Measurements from ENCODE around the gene PKP4.

Gene PKP4

DNA sequence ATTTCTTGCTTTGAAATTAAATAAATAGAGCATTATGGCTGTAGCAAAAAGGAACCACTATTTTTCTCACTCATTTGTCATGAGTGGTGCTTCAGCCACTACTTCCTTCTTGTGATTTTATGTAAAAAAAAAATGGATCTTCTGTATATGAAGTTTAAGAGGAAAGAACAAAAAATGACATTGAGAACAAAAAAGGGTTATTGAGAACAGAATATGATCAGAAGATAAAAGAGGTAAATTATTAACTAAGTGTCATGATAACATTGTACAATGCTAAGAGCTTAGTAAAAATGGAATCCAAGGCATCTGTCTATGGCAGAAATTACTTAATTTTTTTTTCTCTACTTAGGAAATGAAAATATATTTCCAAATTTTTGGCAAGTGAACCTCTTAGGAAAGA, 103.5 kb downstream of the PKP4 start:
- Histone ChIP-seq H3K4me1 (ENCODE audit: control insufficient read depth, insufficient read depth, low read length, poor library complexity, severe bottlenecking) (no peaks in the 10 kb centered on the region), H3K27ac (ENCODE audit: insufficient read depth, low read length, poor library complexity, severe bottlenecking) (no peak overlapping the region), H3K9me3 (ENCODE audit: control insufficient read depth, low read length) (no peaks in the 10 kb centered on the region), H3K4me3 (ENCODE audit: insufficient read depth, low read depth, low read length, poor library complexity, severe bottlenecking) (no peak overlapping the region), H3K27me3 (replicated peaks; ENCODE audit: control insufficient read depth, insufficient read depth, low read length, poor library complexity, severe bottlenecking) (no peaks in the 10 kb centered on the region), H3K36me3 (ENCODE audit: control insufficient read depth, insufficient read depth, low read length) (no peaks in the 10 kb centered on the region)
- no peak for DNase-seq

DNA sequence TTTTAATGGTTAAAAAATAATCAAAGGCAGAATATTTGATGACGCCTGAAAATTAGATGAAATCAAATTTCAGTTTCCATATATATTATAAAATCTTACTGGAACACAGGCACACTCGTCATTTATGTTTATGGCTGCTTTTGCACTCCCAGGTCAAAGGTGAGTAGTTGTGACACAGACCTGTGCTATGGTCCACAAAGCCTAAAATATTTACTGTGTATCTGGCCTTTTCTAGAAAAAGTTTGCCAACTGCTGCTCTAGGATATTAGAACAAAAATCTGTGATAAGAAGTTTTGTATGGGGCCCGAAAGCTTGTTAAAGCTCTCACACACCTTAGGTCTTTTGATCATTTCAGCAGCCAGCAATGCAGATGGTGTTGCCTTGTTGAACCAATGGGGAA, 104.3 kb downstream of the PKP4 start:
- no peak for DNase-seq
- Histone ChIP-seq H3K36me3 (ENCODE audit: control insufficient read depth, insufficient read depth, low read length) (no peaks in the 10 kb centered on the region), H3K4me1 (ENCODE audit: control insufficient read depth, insufficient read depth, low read length, poor library complexity, severe bottlenecking) (no peaks in the 10 kb centered on the region), H3K9me3 (ENCODE audit: control insufficient read depth, low read length) (no peaks in the 10 kb centered on the region), H3K4me3 (ENCODE audit: insufficient read depth, low read depth, low read length, poor library complexity, severe bottlenecking) (no peak overlapping the region), H3K27ac (ENCODE audit: insufficient read depth, low read length, poor library complexity, severe bottlenecking) (no peak overlapping the region), H3K27me3 (replicated peaks; ENCODE audit: control insufficient read depth, insufficient read depth, low read length, poor library complexity, severe bottlenecking) (no peaks in the 10 kb centered on the region)

DNA sequence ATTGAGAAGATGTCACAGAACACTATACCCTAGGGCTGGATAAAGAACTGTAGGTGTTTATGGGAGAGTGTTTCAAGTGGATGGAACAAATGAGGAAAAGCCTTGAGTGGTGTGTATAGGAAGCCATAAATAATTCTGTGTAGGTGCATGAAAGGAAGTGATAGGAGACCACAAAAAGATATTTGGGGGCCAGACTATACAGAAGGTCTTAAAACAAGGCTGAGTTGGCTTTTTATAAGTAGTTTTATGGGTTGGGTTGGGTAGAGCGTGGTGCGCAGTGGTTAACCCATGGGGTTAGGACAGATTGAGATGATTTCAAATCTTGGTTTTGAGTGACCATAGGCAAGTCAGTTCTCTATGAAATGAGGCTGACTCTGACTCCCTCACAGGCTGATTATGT, 110.5 kb downstream of the PKP4 start:
- H3K27me3 ChIP-seq (replicated peaks; ENCODE audit: control insufficient read depth, insufficient read depth, low read length, poor library complexity, severe bottlenecking) = no peaks in the 10 kb centered on the region
- H3K27ac ChIP-seq (ENCODE audit: insufficient read depth, low read length, poor library complexity, severe bottlenecking) = no peak overlapping the region
- H3K9me3 ChIP-seq (ENCODE audit: control insufficient read depth, low read length) = peaks cover 6% of the 10 kb centered on the region
- no peak for DNase-seq
- no peaks in the 10 kb centered on the region for H3K4me1 ChIP-seq (ENCODE audit: control insufficient read depth, insufficient read depth, low read length, poor library complexity, severe bottlenecking)
- H3K36me3 ChIP-seq (ENCODE audit: control insufficient read depth, insufficient read depth, low read length) = peaks cover 8% of the 10 kb centered on the region
- no peak overlapping the region for H3K4me3 ChIP-seq (ENCODE audit: insufficient read depth, low read depth, low read length, poor library complexity, severe bottlenecking)

DNA sequence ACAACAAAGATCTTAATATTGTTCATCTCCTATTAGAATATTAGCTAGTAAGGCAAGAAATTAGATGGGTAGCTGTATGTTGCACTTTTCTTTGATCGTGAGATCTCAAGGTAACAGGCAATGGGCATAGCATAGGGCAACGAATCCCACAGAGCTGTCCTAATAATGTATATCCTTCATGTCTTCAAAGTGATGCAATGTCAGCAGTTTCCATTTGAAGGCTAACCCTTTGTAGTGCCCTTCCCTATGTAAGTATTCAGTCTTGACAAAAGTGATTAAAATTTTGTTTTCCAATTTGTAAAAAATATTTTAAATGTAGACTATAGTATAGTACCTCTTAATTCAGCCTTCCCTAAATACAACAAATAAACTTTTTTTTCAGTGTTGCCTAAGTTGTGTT, 112.5 kb downstream of the PKP4 start:
- Histone ChIP-seq H3K36me3 (ENCODE audit: control insufficient read depth, insufficient read depth, low read length) (peaks cover 8% of the 10 kb centered on the region), H3K9me3 (ENCODE audit: control insufficient read depth, low read length) (peaks cover 6% of the 10 kb centered on the region), H3K27me3 (replicated peaks; ENCODE audit: control insufficient read depth, insufficient read depth, low read length, poor library complexity, severe bottlenecking) (no peaks in the 10 kb centered on the region), H3K4me3 (ENCODE audit: insufficient read depth, low read depth, low read length, poor library complexity, severe bottlenecking) (no peak overlapping the region), H3K27ac (ENCODE audit: insufficient read depth, low read length, poor library complexity, severe bottlenecking) (no peak overlapping the region), H3K4me1 (ENCODE audit: control insufficient read depth, insufficient read depth, low read length, poor library complexity, severe bottlenecking) (no peaks in the 10 kb centered on the region)
- DNase-seq = no peak

DNA sequence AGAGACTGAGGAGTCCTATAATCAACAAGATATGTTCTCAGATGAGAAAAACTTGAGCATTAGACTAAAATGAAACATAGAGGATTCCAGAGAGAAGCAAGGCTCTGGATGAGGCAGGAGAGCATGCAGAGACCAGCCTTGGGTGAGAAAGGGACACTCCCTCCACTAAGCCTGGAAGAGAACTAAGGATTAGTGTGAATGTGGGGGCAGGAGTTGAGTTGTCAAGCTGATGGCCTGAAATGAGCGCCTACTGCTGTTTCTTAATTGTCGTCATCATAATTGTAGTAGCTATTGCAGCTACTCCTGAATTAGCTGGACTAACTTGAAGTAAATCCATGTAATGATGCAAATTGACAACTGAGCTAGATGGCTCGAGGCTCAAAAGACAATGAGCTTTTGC, 114.1 kb downstream of the PKP4 start:
- Histone ChIP-seq H3K36me3 (ENCODE audit: control insufficient read depth, insufficient read depth, low read length) (peaks cover 8% of the 10 kb centered on the region), H3K9me3 (ENCODE audit: control insufficient read depth, low read length) (peaks cover 6% of the 10 kb centered on the region), H3K27me3 (replicated peaks; ENCODE audit: control insufficient read depth, insufficient read depth, low read length, poor library complexity, severe bottlenecking) (no peaks in the 10 kb centered on the region), H3K27ac (ENCODE audit: insufficient read depth, low read length, poor library complexity, severe bottlenecking) (no peak overlapping the region), H3K4me1 (ENCODE audit: control insufficient read depth, insufficient read depth, low read length, poor library complexity, severe bottlenecking) (no peaks in the 10 kb centered on the region), H3K4me3 (ENCODE audit: insufficient read depth, low read depth, low read length, poor library complexity, severe bottlenecking) (no peak overlapping the region)
- DNase-seq = no peak

DNA sequence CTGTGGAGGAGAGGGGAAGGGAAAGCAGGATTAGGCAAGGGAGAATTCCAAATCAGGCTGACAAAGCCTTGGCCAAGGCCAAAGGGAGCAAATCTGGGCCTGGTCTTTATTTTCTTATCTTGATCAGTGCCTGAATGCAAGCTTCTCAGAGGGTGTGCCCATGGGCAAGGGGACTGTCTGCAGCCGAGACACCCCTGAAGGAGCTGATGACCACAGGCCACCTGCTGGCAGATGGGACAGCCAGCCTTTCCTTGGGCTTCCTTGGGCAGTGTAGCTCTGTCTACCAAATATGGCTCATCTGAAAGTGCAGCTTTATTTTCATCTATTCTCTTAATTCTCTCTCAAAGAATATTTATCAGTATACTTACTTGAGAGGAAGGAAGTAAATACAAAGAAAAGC, 117.0 kb downstream of the PKP4 start:
- H3K36me3 ChIP-seq (ENCODE audit: control insufficient read depth, insufficient read depth, low read length) = peaks cover 8% of the 10 kb centered on the region
- H3K4me3 ChIP-seq (ENCODE audit: insufficient read depth, low read depth, low read length, poor library complexity, severe bottlenecking) = no peak overlapping the region
- H3K27ac ChIP-seq (ENCODE audit: insufficient read depth, low read length, poor library complexity, severe bottlenecking) = no peak overlapping the region
- H3K27me3 ChIP-seq (replicated peaks; ENCODE audit: control insufficient read depth, insufficient read depth, low read length, poor library complexity, severe bottlenecking) = no peaks in the 10 kb centered on the region
- H3K4me1 ChIP-seq (ENCODE audit: control insufficient read depth, insufficient read depth, low read length, poor library complexity, severe bottlenecking) = no peaks in the 10 kb centered on the region
- DNase-seq = no peak
- peaks cover 6% of the 10 kb centered on the region for H3K9me3 ChIP-seq (ENCODE audit: control insufficient read depth, low read length)

DNA sequence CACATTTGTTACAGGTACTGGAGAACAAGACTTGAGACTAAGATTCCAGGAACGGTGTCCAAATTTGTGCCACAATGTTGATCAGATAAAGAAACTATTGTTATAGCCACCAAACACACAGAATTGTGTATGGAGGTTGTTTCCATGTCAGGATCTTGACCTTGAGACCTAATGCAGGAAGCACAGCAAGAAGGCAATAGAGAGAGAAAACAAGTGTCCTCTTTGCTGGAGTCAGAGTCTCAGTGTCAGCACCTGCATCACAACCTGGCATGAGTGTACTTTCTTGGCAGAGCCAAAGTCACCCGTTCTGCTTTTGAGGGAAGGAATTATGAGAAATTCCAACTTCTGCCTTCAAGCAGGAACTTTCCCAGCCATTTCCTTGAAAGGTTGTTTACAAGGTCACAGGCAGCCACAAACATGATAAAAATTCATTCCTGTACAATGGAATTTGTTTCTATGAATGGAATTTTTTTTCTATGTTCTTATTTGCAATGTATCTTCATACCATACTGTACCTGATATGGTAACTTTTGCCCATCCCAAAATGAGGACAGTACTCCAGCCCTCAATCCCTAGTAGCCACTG, 118.4 kb downstream of the PKP4 start:
- Histone ChIP-seq H3K27me3 (replicated peaks; ENCODE audit: control insufficient read depth, insufficient read depth, low read length, poor library complexity, severe bottlenecking) (no peaks in the 10 kb centered on the region), H3K4me3 (ENCODE audit: insufficient read depth, low read depth, low read length, poor library complexity, severe bottlenecking) (no peak overlapping the region), H3K4me1 (ENCODE audit: control insufficient read depth, insufficient read depth, low read length, poor library complexity, severe bottlenecking) (no peaks in the 10 kb centered on the region), H3K27ac (ENCODE audit: insufficient read depth, low read length, poor library complexity, severe bottlenecking) (no peak overlapping the region), H3K36me3 (ENCODE audit: control insufficient read depth, insufficient read depth, low read length) (peaks cover 8% of the 10 kb centered on the region), H3K9me3 (ENCODE audit: control insufficient read depth, low read length) (peaks cover 6% of the 10 kb centered on the region)
- no peak for DNase-seq

DNA sequence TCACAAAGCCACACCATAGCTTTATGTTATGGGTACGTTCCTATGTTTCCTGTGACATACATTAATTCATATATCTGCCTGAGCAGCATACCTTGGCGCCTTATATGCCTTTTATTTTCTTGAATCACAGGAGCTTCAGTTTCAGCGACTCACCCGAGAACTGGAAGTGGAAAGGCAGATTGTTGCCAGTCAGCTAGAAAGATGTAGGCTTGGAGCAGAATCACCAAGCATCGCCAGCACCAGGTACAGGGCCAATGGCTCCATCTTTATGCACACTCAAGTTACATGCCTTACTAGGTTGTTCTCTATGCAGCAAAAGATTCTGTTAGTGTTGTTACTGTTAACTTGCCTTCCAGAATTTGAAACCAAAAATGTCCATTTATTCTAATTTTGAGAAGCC, 120.4 kb downstream of the PKP4 start:
- H3K27ac ChIP-seq (ENCODE audit: insufficient read depth, low read length, poor library complexity, severe bottlenecking) = no peak overlapping the region
- H3K4me3 ChIP-seq (ENCODE audit: insufficient read depth, low read depth, low read length, poor library complexity, severe bottlenecking) = no peak overlapping the region
- H3K4me1 ChIP-seq (ENCODE audit: control insufficient read depth, insufficient read depth, low read length, poor library complexity, severe bottlenecking) = no peaks in the 10 kb centered on the region
- DNase-seq = no peak
- H3K36me3 ChIP-seq (ENCODE audit: control insufficient read depth, insufficient read depth, low read length) = no peaks in the 10 kb centered on the region
- H3K9me3 ChIP-seq (ENCODE audit: control insufficient read depth, low read length) = no peaks in the 10 kb centered on the region
- no peaks in the 10 kb centered on the region for H3K27me3 ChIP-seq (replicated peaks; ENCODE audit: control insufficient read depth, insufficient read depth, low read length, poor library complexity, severe bottlenecking)

DNA sequence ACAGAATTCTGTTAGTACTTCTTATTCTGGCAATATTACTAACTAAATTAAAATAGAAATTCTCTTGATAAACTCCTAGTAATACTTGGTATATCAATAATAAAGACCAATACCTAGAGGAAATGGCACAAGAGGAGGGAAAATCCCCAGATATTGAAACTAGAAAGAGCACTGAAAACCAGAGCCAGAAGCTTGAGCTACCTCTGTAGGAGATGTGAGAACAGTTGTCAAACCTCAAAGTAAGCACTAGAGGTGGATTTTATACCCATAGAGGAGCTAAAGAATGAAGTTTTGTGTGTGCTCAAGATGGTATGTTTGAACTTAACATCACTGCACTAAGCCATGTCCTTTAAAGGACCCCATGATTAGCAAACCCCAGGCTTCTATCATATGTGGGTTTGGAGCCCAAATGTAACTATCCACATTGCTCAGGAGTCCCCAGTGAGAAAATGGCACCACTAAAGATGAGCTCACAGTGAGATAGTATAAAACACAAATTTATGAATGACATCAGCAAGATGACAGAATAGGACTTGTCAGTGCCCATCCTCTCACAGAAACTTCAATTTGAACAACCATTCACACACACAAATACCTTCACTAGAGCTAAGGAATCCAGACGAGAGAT, 122.1 kb downstream of the PKP4 start:
- no peak overlapping the region for H3K27ac ChIP-seq (ENCODE audit: insufficient read depth, low read length, poor library complexity, severe bottlenecking)
- H3K4me1 ChIP-seq (ENCODE audit: control insufficient read depth, insufficient read depth, low read length, poor library complexity, severe bottlenecking) = no peaks in the 10 kb centered on the region
- DNase-seq = no peak
- H3K4me3 ChIP-seq (ENCODE audit: insufficient read depth, low read depth, low read length, poor library complexity, severe bottlenecking) = no peak overlapping the region
- no peaks in the 10 kb centered on the region for H3K9me3 ChIP-seq (ENCODE audit: control insufficient read depth, low read length)
- H3K36me3 ChIP-seq (ENCODE audit: control insufficient read depth, insufficient read depth, low read length) = no peaks in the 10 kb centered on the region
- no peaks in the 10 kb centered on the region for H3K27me3 ChIP-seq (replicated peaks; ENCODE audit: control insufficient read depth, insufficient read depth, low read length, poor library complexity, severe bottlenecking)

DNA sequence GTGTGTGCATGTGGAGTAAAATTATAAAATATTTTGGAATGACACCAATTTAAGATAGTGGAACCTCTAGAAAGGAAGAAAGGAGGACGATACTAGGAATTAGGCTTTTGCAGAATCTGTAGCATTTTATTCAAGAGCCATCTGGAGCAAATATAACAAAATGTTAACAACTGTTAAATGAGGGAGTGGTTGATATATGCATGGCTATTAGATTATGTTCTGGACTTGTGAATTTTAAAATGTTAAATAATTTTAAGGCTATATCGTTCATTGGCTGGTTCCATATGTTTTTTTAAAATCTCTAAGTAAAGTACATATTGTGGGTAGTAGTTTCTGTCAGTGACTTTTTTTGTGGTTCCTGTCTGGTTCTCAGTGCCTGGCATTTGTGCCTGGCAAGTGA, 123.2 kb downstream of the PKP4 start:
- Histone ChIP-seq H3K27ac (ENCODE audit: insufficient read depth, low read length, poor library complexity, severe bottlenecking) (no peak overlapping the region), H3K9me3 (ENCODE audit: control insufficient read depth, low read length) (no peaks in the 10 kb centered on the region), H3K4me3 (ENCODE audit: insufficient read depth, low read depth, low read length, poor library complexity, severe bottlenecking) (no peak overlapping the region), H3K27me3 (replicated peaks; ENCODE audit: control insufficient read depth, insufficient read depth, low read length, poor library complexity, severe bottlenecking) (no peaks in the 10 kb centered on the region), H3K36me3 (ENCODE audit: control insufficient read depth, insufficient read depth, low read length) (no peaks in the 10 kb centered on the region), H3K4me1 (ENCODE audit: control insufficient read depth, insufficient read depth, low read length, poor library complexity, severe bottlenecking) (no peaks in the 10 kb centered on the region)
- DNase-seq = no peak

All from effector memory CD4-positive, alpha-beta T cell (primary cell).